B cell (primary cell): ENCODE data around the gene GXYLT1. TPM values are rescaled to one million over a fixed set of nuclear protein-coding genes. Genes with fewer than 3 reads are reported as not detected.

Experiments used
- ATAC-seq: fragments of 200-7000 bp; cut with Tn5 transposase; one replicate; pipeline ENCODE4 v1.10.0; 2021; ENCODE audit warnings: low read depth, mild to moderate bottlenecking, moderate number of reproducible peaks, moderate library complexity
- CTCF ChIA-PET: fragments of 350-600 bp; sonication (Branson Sonifier 250); formaldehyde crosslinking; loops from one replicate; lab custom pipeline; 2021; ENCODE audit warnings: antibody characterized with exemption, inconsistent platforms; lab: Charles Lee
- POLR2A ChIA-PET: fragments of 350-600 bp; sonication (Branson Sonifier 250); formaldehyde crosslinking; loops from one replicate; lab custom pipeline; 2021; ENCODE audit warnings: antibody characterized with exemption; lab: Charles Lee
- DNase-seq: peaks from one replicate; pipeline ENCODE4 v3.0.0; 2013
- H2AFZ ChIP-seq: 2 replicates; pipeline ENCODE4 v1.6.1; 2012; ENCODE audit warnings: mild to moderate bottlenecking, low read depth, low read length; ENCODE audit not compliant: insufficient read depth, poor library complexity, severe bottlenecking
- H3K27ac ChIP-seq, 2 donors: 1 replicate in 1 of 2; 2 replicates in 1 of 2; pipeline ENCODE4 v1.5.1; 2012 to 2013; ENCODE audit warnings: low read length in 2 of 2, mild to moderate bottlenecking in 2 of 2, moderate library complexity in 1 of 2
- H3K27me3 ChIP-seq, 4 experiments: fragments of 200-600 bp in 1 of 4; sonication (generic) in 1 of 4; replicated peaks in 1 of 4; 1 replicate in 2 of 4; 2 replicates in 2 of 4; pipeline versions ENCODE4 v1.6.1 to v1.7.0; 2013 to 2016; ENCODE audit warnings: low read length in 3 of 4, mild to moderate bottlenecking in 2 of 4, mixed read lengths in 1 of 4, moderate library complexity in 1 of 4; ENCODE audit not compliant: insufficient read depth in 4 of 4, control insufficient read depth in 3 of 4; ENCODE audit errors: control extremely low read depth in 1 of 4
- H3K36me3 ChIP-seq, 2 experiments: replicated peaks in 1 of 2; 1 replicate in 1 of 2; 2 replicates in 1 of 2; pipeline versions ENCODE4 v1.6.1 to v1.7.1; 2013; ENCODE audit warnings: low read length in 1 of 2; ENCODE audit not compliant: insufficient read depth in 2 of 2, control insufficient read depth in 1 of 2; ENCODE audit errors: control extremely low read depth in 1 of 2, extremely low read depth in 1 of 2
- H3K4me1 ChIP-seq, 2 donors: fragments of 200-600 bp in 1 of 2; sonication (generic) in 1 of 2; 1 replicate in 1 of 2; 2 replicates in 1 of 2; pipeline versions ENCODE4 v1.5.1 to v1.6.1; 2013 to 2017; ENCODE audit warnings: low read length in 2 of 2; ENCODE audit not compliant: control insufficient read depth in 2 of 2, insufficient read depth in 2 of 2
- H3K4me2 ChIP-seq: replicated peaks from 2 replicates; pipeline ENCODE3; 2012; ENCODE audit warnings: mild to moderate bottlenecking, low read depth, low read length; ENCODE audit not compliant: poor library complexity, severe bottlenecking
- H3K4me3 ChIP-seq, 5 experiments: fragments of 200-600 bp in 1 of 5; sonication (generic) in 1 of 5; 1 replicate in 3 of 5; 2 replicates in 2 of 5; pipeline versions ENCODE4 v1.5.1 to v1.7.0; 2011 to 2016; ENCODE audit warnings: low read length in 4 of 5, mild to moderate bottlenecking in 4 of 5, low read depth in 2 of 5, control low read depth in 1 of 5, moderate library complexity in 1 of 5; ENCODE audit not compliant: insufficient read depth in 1 of 5; ENCODE audit errors: control extremely low read depth in 1 of 5, extremely low read depth in 1 of 5
- H3K79me2 ChIP-seq: fragments of 200-600 bp; sonication (generic); one replicate; pipeline ENCODE4 v1.6.0; 2016; ENCODE audit warnings: low read length; ENCODE audit not compliant: control insufficient read depth, insufficient read depth
- H3K9ac ChIP-seq: fragments of 200-600 bp; sonication (generic); 2 replicates; pipeline ENCODE4 v1.6.1; 2017; ENCODE audit warnings: mild to moderate bottlenecking, low read length, moderate library complexity
- H3K9me3 ChIP-seq, 3 donors: one replicate each; pipeline versions ENCODE4 v1.6.1 to v1.7.1; 2013; ENCODE audit warnings: low read length in 2 of 3; ENCODE audit not compliant: control insufficient read depth in 2 of 3, insufficient read depth in 1 of 3; ENCODE audit errors: control extremely low read depth in 1 of 3
- H4K20me1 ChIP-seq: 2 replicates; pipeline ENCODE4 v1.6.0; 2012; ENCODE audit warnings: mild to moderate bottlenecking, low read length; ENCODE audit not compliant: insufficient read depth, control insufficient read depth, poor library complexity, severe bottlenecking
- H3K27ac Mint-ChIP-seq: one replicate; pipeline ENCODE4 v1.8.0; 2021; ENCODE audit warnings: mixed read lengths
- H3K27me3 Mint-ChIP-seq: one replicate; pipeline ENCODE4 v1.8.0; 2021; ENCODE audit warnings: mixed read lengths
- H3K4me1 Mint-ChIP-seq: one replicate; pipeline ENCODE4 v1.8.0; 2021; ENCODE audit warnings: mixed read lengths
- H3K4me3 Mint-ChIP-seq: one replicate; pipeline ENCODE4 v1.8.0; 2021; ENCODE audit warnings: mixed read lengths
- H3K9me3 Mint-ChIP-seq: one replicate; pipeline ENCODE4 v1.8.0; 2022; ENCODE audit warnings: mixed read lengths; ENCODE audit not compliant: insufficient read depth
- EZH2 ChIP-seq: IDR thresholded peaks from 2 replicates; pipeline ENCODE4 v1.6.1; 2012; ENCODE audit warnings: borderline replicate concordance, low read depth, mild to moderate bottlenecking, moderate library complexity, low read length; ENCODE audit not compliant: insufficient read depth, poor library complexity, severe bottlenecking
- WGBS: methylation state at CpG from one replicate; pipeline ENCODE4 v1.1.5; 2013; ENCODE audit warnings: missing lambda C conversion rate; ENCODE audit not compliant: insufficient coverage; 5-methylcytosine and 5-hydroxymethylcytosine counted together
- intact Hi-C: fragments of 100-400 bp; cut with micrococcal nuclease; formaldehyde crosslinking; loops from one replicate; pipeline ENCODE4 v1.10.0; 2022
- polyA plus RNA-seq: library from polyadenylated mRNA; depleted of rRNA; stranded (reverse); fragments of >200 nt; gene quantifications from 2 replicates; pipeline ENCODE4 v1.2.3, GENCODE V29; 2012
- total RNA-seq, 2 donors: library from RNA; stranded (reverse); fragments of 120-200 nt in 1 of 2; gene quantifications; 1 replicate in 1 of 2; 2 replicates in 1 of 2; pipeline versions ENCODE4 v1.2.3 to v1.2.4, GENCODE V29; 2013 to 2022
- TF ChIP-seq, protein P1 (sequence below): fragments of 200-600 bp; IDR thresholded peaks from one replicate; pipeline ENCODE4 v1.8.0; 2022; ENCODE audit warnings: antibody characterized with exemption, mild to moderate bottlenecking

GXYLT1 gene
- total and polyA plus RNA-seq, 2 donors (not counting 1 experiment from before 2014, with no cell fraction given) = 2.0 to 9.4 TPM

DNA sequence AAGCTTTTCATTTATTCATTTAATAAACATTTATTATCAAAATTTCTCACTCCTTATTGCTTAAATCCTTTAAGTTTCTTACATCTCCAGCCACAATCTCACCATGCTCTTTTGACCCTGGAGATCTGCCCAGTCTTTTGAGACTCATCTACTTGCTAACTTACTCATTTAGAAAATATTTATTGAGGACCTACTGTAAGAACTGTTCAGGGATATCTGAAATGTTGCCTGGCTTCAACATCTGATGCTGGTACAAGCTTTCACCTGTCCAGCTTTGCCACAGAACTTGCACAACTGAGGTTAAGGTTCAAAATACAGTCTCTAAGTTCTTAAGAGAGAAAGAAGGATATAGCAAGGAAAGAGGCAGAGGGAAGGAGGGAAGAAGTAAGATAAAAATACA is 17.5 kb upstream of the GXYLT1 start:
- Histone ChIP-seq H3K36me3 (peaks cover 7 to 14% of the 10 kb centered on the region in 2 experiments), H3K4me1 (peaks cover 6 to 19% of the 10 kb centered on the region in 2 donors), H4K20me1 (no peaks in the 10 kb centered on the region), H3K27ac (peak overlapping the region in 1 of 2 donors; percentile 72), H3K9ac (no peak overlapping the region), H3K79me2 (peaks cover 4% of the 10 kb centered on the region), H2AFZ (no peak overlapping the region), H3K4me2 (peak overlapping the region; percentile 23), H3K4me3 (no peak overlapping the region), H3K27me3 (no peaks in the 10 kb centered on the region), H3K9me3 (peaks cover 0 to 1% (median 0%) of the 10 kb centered on the region in 3 donors)
- intact Hi-C loops = no loop called here
- Mint-ChIP-seq H3K27ac (no peak overlapping the region), H3K27me3 (no peaks in the 10 kb centered on the region), H3K4me1 (peaks cover 25% of the 10 kb centered on the region), H3K9me3 (no peaks in the 10 kb centered on the region), H3K4me3 (no peak overlapping the region)
- POLR2A ChIA-PET = no interaction called here
- DNase-seq (no peak), ATAC-seq (no peak)
- CTCF ChIA-PET = no interaction called here
- TF ChIP-seq, protein P1, sequence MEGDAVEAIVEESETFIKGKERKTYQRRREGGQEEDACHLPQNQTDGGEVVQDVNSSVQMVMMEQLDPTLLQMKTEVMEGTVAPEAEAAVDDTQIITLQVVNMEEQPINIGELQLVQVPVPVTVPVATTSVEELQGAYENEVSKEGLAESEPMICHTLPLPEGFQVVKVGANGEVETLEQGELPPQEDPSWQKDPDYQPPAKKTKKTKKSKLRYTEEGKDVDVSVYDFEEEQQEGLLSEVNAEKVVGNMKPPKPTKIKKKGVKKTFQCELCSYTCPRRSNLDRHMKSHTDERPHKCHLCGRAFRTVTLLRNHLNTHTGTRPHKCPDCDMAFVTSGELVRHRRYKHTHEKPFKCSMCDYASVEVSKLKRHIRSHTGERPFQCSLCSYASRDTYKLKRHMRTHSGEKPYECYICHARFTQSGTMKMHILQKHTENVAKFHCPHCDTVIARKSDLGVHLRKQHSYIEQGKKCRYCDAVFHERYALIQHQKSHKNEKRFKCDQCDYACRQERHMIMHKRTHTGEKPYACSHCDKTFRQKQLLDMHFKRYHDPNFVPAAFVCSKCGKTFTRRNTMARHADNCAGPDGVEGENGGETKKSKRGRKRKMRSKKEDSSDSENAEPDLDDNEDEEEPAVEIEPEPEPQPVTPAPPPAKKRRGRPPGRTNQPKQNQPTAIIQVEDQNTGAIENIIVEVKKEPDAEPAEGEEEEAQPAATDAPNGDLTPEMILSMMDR = no peak
- TF ChIP-seq EZH2 = no peak

DNA sequence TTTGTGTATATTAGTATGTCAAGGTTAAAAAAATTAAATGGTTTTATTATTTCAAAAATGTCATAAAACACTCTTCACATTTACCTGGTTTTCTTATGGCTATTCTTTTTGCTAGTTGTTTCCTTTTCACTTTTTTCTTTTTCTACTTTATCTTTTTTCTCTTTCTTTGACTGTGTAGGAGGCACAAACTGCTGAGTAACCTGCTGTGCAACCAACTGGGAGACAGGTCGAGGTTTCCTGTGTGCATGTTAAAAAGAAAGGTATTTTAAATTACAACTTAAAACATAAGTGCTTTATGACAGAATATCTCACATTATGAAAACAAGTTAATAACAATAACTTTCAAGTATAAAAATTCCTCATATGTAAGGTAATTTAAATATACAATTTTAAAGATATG is 16.9 kb upstream of the GXYLT1 start:
- Mint-ChIP-seq H3K27me3 (no peaks in the 10 kb centered on the region), H3K9me3 (no peaks in the 10 kb centered on the region), H3K4me1 (peaks cover 25% of the 10 kb centered on the region), H3K4me3 (no peak overlapping the region), H3K27ac (no peak overlapping the region)
- H3K4me2 ChIP-seq = no peak overlapping the region
- ChIA-PET CTCF (interaction anchor here (1.0 kb wide), 1 partner anchor 33 kb away, joined by 3 read pairs; no protein-coding TSS in a partner anchor), POLR2A (no interaction called here)
- intact Hi-C loops = no loop called here
- H3K9ac ChIP-seq = no peak overlapping the region
- no peak overlapping the region for H3K4me3 ChIP-seq
- ATAC-seq (no peak), DNase-seq (no peak)
- WGBS = no CpG with 5 or more reads among the region's 1 CpG
- H3K27ac ChIP-seq = no peak overlapping the region
- TF ChIP-seq EZH2 = no peak
- TF ChIP-seq, protein P1 = no peak
- H3K27me3 ChIP-seq = no peaks in the 10 kb centered on the region
- H3K4me1 ChIP-seq = peaks cover 6 to 19% of the 10 kb centered on the region in 2 donors
- H3K9me3 ChIP-seq = peaks cover 0 to 1% (median 0%) of the 10 kb centered on the region in 3 donors
- H3K79me2 ChIP-seq = peaks cover 4% of the 10 kb centered on the region
- no peaks in the 10 kb centered on the region for H4K20me1 ChIP-seq
- no peak overlapping the region for H2AFZ ChIP-seq
- H3K36me3 ChIP-seq = peaks cover 7 to 14% of the 10 kb centered on the region in 2 experiments
